ENCODE measurements around the gene SAMD4A. TPM values are rescaled to one million over a fixed set of nuclear protein-coding genes. Genes with fewer than 3 reads are reported as not detected.

The SAMD4A gene
- total RNA-seq, 1 donor from 2014 or later, result 30.0 TPM

DNA sequence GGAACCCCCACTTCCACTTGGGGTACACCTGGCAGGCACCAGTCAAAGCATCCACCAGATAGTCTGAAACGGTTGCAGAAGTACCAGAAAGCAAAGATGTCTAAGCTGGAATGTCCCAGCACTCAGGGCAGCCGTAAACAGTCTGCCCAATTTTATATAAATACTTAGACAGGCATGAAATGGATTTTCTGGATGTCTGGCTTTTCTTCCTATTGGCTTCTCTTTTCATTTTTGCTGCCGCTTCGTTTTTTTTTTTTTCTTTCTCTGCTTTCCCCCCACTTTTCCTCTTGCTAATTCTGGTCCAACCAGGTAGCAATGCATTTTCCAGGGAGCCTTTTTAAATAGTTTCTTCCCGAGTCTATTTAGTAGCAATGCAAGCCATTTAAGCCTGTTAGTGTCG is 168.0 kb downstream of the SAMD4A start:
- no peak for TF ChIP-seq CTCF (IDR thresholded peaks at IDR 0.05; ENCODE audit: unreplicated experiment)
- Mint-ChIP-seq H3K4me3 (no peak overlapping the region), H3K36me3 (no peaks in the 10 kb centered on the region), H3K4me1 (peaks cover 5% of the 10 kb centered on the region), H3K9me3 (no peaks in the 10 kb centered on the region), H3K27me3 (ENCODE audit: low read depth) (no peaks in the 10 kb centered on the region), H3K27ac (no peak overlapping the region)
- DNase-seq (ENCODE audit: low spot score in 2 of 2, unreplicated experiment in 2 of 2), result no peak

GRCh38 chr14:54735424-54735823 is 168.5 kb downstream of the SAMD4A start:
- no peaks in the 10 kb centered on the region for H3K27me3 Mint-ChIP-seq (ENCODE audit: low read depth)
- DNase-seq (ENCODE audit: low spot score in 2 of 2, unreplicated experiment in 2 of 2), result no peak
- H3K36me3 Mint-ChIP-seq, result peaks cover 2% of the 10 kb centered on the region
- H3K27ac Mint-ChIP-seq, result no peak overlapping the region
- H3K4me3 Mint-ChIP-seq, result no peak overlapping the region
- no peaks in the 10 kb centered on the region for H3K9me3 Mint-ChIP-seq
- peaks cover 2% of the 10 kb centered on the region for H3K4me1 Mint-ChIP-seq
- no peak for TF ChIP-seq CTCF (IDR thresholded peaks at IDR 0.05; ENCODE audit: unreplicated experiment)

GRCh38 chr14:54737132-54737711 is 170.3 kb downstream of the SAMD4A start:
- Mint-ChIP-seq H3K36me3 (peaks cover 5% of the 10 kb centered on the region), H3K27ac (no peak overlapping the region)
- DNase-seq (ENCODE audit: low spot score in 2 of 2, unreplicated experiment in 2 of 2), result no peak

DNA sequence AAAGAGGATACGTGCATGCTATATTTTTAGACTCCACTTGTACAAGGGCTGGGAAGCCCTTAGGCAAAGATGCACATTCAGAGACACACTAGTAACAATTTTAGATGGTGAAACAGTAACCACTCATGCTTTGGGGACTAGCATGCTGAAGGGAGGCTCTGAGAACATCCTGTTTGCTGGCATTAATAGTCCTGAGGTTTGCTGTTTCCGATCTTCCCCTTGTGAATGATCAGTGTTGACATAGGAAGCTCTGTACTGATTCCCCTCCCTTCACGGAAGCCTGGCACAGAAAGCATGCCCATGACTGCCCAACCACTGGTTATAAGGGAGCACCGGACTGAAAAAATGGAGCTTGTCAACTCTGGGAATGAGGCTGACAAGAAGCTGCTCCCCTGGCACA is 171.1 kb downstream of the SAMD4A start:
- H3K36me3 Mint-ChIP-seq, result peaks cover 5% of the 10 kb centered on the region
- H3K27me3 Mint-ChIP-seq (ENCODE audit: low read depth), result no peaks in the 10 kb centered on the region
- no peak overlapping the region for H3K27ac Mint-ChIP-seq
- no peak overlapping the region for H3K4me3 Mint-ChIP-seq
- DNase-seq (ENCODE audit: low spot score in 2 of 2, unreplicated experiment in 2 of 2), result no peak
- H3K4me1 Mint-ChIP-seq, result no peaks in the 10 kb centered on the region
- no peaks in the 10 kb centered on the region for H3K9me3 Mint-ChIP-seq
- TF ChIP-seq CTCF (IDR thresholded peaks at IDR 0.05; ENCODE audit: unreplicated experiment), result no peak

More at GRCh38 chr14:54737132-54737711, 170.3 kb downstream of the SAMD4A start:
- Mint-ChIP-seq H3K27me3 (ENCODE audit: low read depth) (no peaks in the 10 kb centered on the region), H3K9me3 (no peaks in the 10 kb centered on the region), H3K4me1 (no peaks in the 10 kb centered on the region), H3K4me3 (no peak overlapping the region)
- no peak for TF ChIP-seq CTCF (IDR thresholded peaks at IDR 0.05; ENCODE audit: unreplicated experiment)

DNA sequence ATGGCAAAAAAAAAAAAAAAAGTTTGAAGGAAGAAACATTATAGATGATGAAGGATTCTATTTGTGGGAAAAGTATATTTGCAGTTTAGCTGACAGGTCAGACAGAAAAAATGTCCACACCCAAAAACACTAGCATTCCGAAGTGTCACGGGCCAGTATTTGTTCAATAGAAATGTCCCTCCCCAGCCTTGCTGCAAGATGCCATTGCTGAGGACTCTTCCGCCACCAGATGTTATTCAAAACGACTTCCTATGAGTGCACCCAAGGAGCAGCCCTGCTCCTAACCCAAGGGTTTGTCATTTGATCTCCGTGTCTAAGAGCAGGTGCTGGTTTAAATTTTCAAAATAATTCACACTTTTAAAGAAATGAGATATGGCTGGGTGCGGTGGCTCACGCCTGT is 172.6 kb downstream of the SAMD4A start:
- H3K4me1 Mint-ChIP-seq, result no peaks in the 10 kb centered on the region
- no peak overlapping the region for H3K4me3 Mint-ChIP-seq
- no peak overlapping the region for H3K27ac Mint-ChIP-seq
- no peak for TF ChIP-seq CTCF (IDR thresholded peaks at IDR 0.05; ENCODE audit: unreplicated experiment)
- H3K36me3 Mint-ChIP-seq, result peaks cover 5% of the 10 kb centered on the region
- no peak for DNase-seq (ENCODE audit: low spot score in 2 of 2, unreplicated experiment in 2 of 2)
- no peaks in the 10 kb centered on the region for H3K27me3 Mint-ChIP-seq (ENCODE audit: low read depth)
- H3K9me3 Mint-ChIP-seq, result no peaks in the 10 kb centered on the region

Measured in mesothelial cell of epicardium (in vitro differentiated cells).